ENCODE measurements around the gene ANKRD10. TPM values are rescaled to one million over a fixed set of nuclear protein-coding genes. Genes with fewer than 3 reads are reported as not detected.
A peak's percentile ranks its signal among the peaks of the same experiment; 100 is the strongest.

The ANKRD10 gene
- total RNA-seq, 1 experiment from 2014 or later = 120 TPM

GRCh38 chr13:110920038-110920437, 5.2 kb upstream of the ANKRD10 start:
- no peaks in the 10 kb centered on the region for H3K27me3 Mint-ChIP-seq (ENCODE audit: unreplicated experiment)
- H3K4me3 Mint-ChIP-seq (ENCODE audit: low read depth, unreplicated experiment) = no peak overlapping the region
- CTCF ChIA-PET = no interaction called here
- H3K9me3 Mint-ChIP-seq (ENCODE audit: low read depth, unreplicated experiment) = no peaks in the 10 kb centered on the region
- H3K27ac Mint-ChIP-seq (ENCODE audit: unreplicated experiment) = no peak overlapping the region
- peaks cover 5% of the 10 kb centered on the region for H3K36me3 Mint-ChIP-seq (ENCODE audit: insufficient read depth, unreplicated experiment)
- intact Hi-C loops (cut with micrococcal nuclease; ENCODE audit: unreplicated experiment) = no loop called here
- no peak for DNase-seq
- H3K4me1 Mint-ChIP-seq (ENCODE audit: low read depth, unreplicated experiment) = no peaks in the 10 kb centered on the region
- no TSS peak for BruUV-seq (replicated peaks)
- no peak for TF ChIP-seq CTCF (IDR thresholded peaks at IDR 0.05; ENCODE audit: unreplicated experiment)

- H3K27me3 Mint-ChIP-seq (ENCODE audit: unreplicated experiment) = no peaks in the 10 kb centered on the region
- BruUV-seq (replicated peaks) = no TSS peak
- H3K9me3 Mint-ChIP-seq (ENCODE audit: low read depth, unreplicated experiment) = no peaks in the 10 kb centered on the region
- H3K27ac Mint-ChIP-seq (ENCODE audit: unreplicated experiment) = peak overlapping the region; percentile 89
- peak overlapping the region; percentile 65 for H3K4me3 Mint-ChIP-seq (ENCODE audit: low read depth, unreplicated experiment)
- intact Hi-C loops (cut with micrococcal nuclease; ENCODE audit: unreplicated experiment) = loop anchor here (2.0 to 10.0 kb wide), 2 partner anchors 48 to 138 kb away; no protein-coding TSS in a partner anchor
- CTCF ChIA-PET = no interaction called here
- peaks cover 35% of the 10 kb centered on the region for H3K36me3 Mint-ChIP-seq (ENCODE audit: insufficient read depth, unreplicated experiment)
- H3K4me1 Mint-ChIP-seq (ENCODE audit: low read depth, unreplicated experiment) = no peaks in the 10 kb centered on the region
- no peak for TF ChIP-seq CTCF (IDR thresholded peaks at IDR 0.05; ENCODE audit: unreplicated experiment)
- no peak for DNase-seq
These were observed 1.7 kb upstream of the ANKRD10 start for GRCh38 chr13:110916301-110917142.

GRCh38 chr13:110915874-110916206, 971 bp upstream of the ANKRD10 start:
- H3K36me3 Mint-ChIP-seq (ENCODE audit: insufficient read depth, unreplicated experiment) = peaks cover 42% of the 10 kb centered on the region
- no peaks in the 10 kb centered on the region for H3K9me3 Mint-ChIP-seq (ENCODE audit: low read depth, unreplicated experiment)
- TF ChIP-seq CTCF (IDR thresholded peaks at IDR 0.05; ENCODE audit: unreplicated experiment) = no peak
- H3K4me1 Mint-ChIP-seq (ENCODE audit: low read depth, unreplicated experiment) = no peaks in the 10 kb centered on the region
- H3K27me3 Mint-ChIP-seq (ENCODE audit: unreplicated experiment) = no peaks in the 10 kb centered on the region
- DNase-seq = no peak
- intact Hi-C loops (cut with micrococcal nuclease; ENCODE audit: unreplicated experiment) = loop anchor here (2.0 to 10.0 kb wide), 2 partner anchors 49 to 139 kb away; no protein-coding TSS in a partner anchor
- peak overlapping the region; percentile 89 for H3K27ac Mint-ChIP-seq (ENCODE audit: unreplicated experiment)
- TSS peak; percentile 62 for BruUV-seq (replicated peaks)
- CTCF ChIA-PET = interaction anchor here (0.7 kb wide), 1 partner anchor 8 kb away, joined by 4 read pairs; no protein-coding TSS in a partner anchor
- peak overlapping the region; percentile 65 for H3K4me3 Mint-ChIP-seq (ENCODE audit: low read depth, unreplicated experiment)

GRCh38 chr13:110914331-110915056, 375 bp downstream of the ANKRD10 start:
- no peak for TF ChIP-seq CTCF (IDR thresholded peaks at IDR 0.05; ENCODE audit: unreplicated experiment)
- H3K27ac Mint-ChIP-seq (ENCODE audit: unreplicated experiment) = peak overlapping the region; percentile 89
- no peaks in the 10 kb centered on the region for H3K27me3 Mint-ChIP-seq (ENCODE audit: unreplicated experiment)
- CTCF ChIA-PET = interaction anchor here (0.5 kb wide), 1 partner anchor 1465 kb away, joined by 7 read pairs; no protein-coding TSS in a partner anchor
- no peaks in the 10 kb centered on the region for H3K9me3 Mint-ChIP-seq (ENCODE audit: low read depth, unreplicated experiment)
- peak overlapping the region; percentile 65 for H3K4me3 Mint-ChIP-seq (ENCODE audit: low read depth, unreplicated experiment)
- intact Hi-C loops (cut with micrococcal nuclease; ENCODE audit: unreplicated experiment) = loop anchor here (10.0 kb wide), 1 partner anchor 140 kb away; no protein-coding TSS in a partner anchor
- BruUV-seq (replicated peaks) = no TSS peak
- H3K4me1 Mint-ChIP-seq (ENCODE audit: low read depth, unreplicated experiment) = no peaks in the 10 kb centered on the region
- DNase-seq = peak; percentile 21
- H3K36me3 Mint-ChIP-seq (ENCODE audit: insufficient read depth, unreplicated experiment) = peaks cover 51% of the 10 kb centered on the region

Data from Calu3 (cell line).